HepG2 (cell line): ENCODE data around the gene PIANP. TPM values are rescaled to one million over a fixed set of nuclear protein-coding genes. Genes with fewer than 3 reads are reported as not detected.

Source experiments
- DNMT1 ChIP-seq: sonication (generic); formaldehyde crosslinking; IDR thresholded peaks from 2 replicates; pipeline ENCODE4 v1.5.1; 2020; ENCODE audit warnings: mild to moderate bottlenecking, missing genetic modification reagents
- HHEX ChIP-seq: IDR thresholded peaks from 2 replicates; pipeline ENCODE4 v1.6.1; 2016; ENCODE audit warnings: control low read depth
- HNF4A ChIP-seq: sonication (generic); formaldehyde crosslinking; IDR thresholded peaks from 2 replicates; pipeline ENCODE4 v1.4.0; 2020; ENCODE audit warnings: missing genetic modification reagents
- HOXA5 ChIP-seq: sonication (generic); formaldehyde crosslinking; IDR thresholded peaks from 2 replicates; pipeline ENCODE4 v1.4.0; 2020; ENCODE audit warnings: missing genetic modification reagents
- ISX ChIP-seq: sonication (generic); formaldehyde crosslinking; conservative IDR thresholded peaks from 2 replicates; pipeline ENCODE4 v1.5.0; 2020; ENCODE audit warnings: missing genetic modification reagents
- NFE2L1 ChIP-seq: sonication (generic); formaldehyde crosslinking; IDR thresholded peaks from 2 replicates; pipeline ENCODE4 v1.4.0; 2020; ENCODE audit warnings: missing genetic modification reagents, mild to moderate bottlenecking, borderline replicate concordance
- SATB2 ChIP-seq: sonication (generic); formaldehyde crosslinking; IDR thresholded peaks from 2 replicates; pipeline ENCODE4 v1.5.0; 2020; ENCODE audit warnings: missing genetic modification reagents
- SKI ChIP-seq: fragments of 450-650 bp; IDR thresholded peaks from one replicate; pipeline ENCODE4 v1.6.1; 2018; ENCODE audit warnings: mild to moderate bottlenecking; ENCODE audit not compliant: partially characterized antibody
- STAT6 ChIP-seq: sonication (generic); formaldehyde crosslinking; IDR thresholded peaks from 2 replicates; pipeline ENCODE4 v1.4.0; 2020; ENCODE audit warnings: missing genetic modification reagents, mild to moderate bottlenecking, borderline replicate concordance
- ZNF143 ChIP-seq: sonication (generic); formaldehyde crosslinking; IDR thresholded peaks from 2 replicates; pipeline ENCODE4 v1.4.0; 2020; ENCODE audit warnings: missing genetic modification reagents
- ZNF484 ChIP-seq: sonication (generic); formaldehyde crosslinking; IDR thresholded peaks from 2 replicates; pipeline ENCODE4 v1.5.1; 2020; ENCODE audit warnings: mild to moderate bottlenecking, low read depth, missing genetic modification reagents, borderline replicate concordance
- ZNF563 ChIP-seq: sonication (generic); formaldehyde crosslinking; IDR thresholded peaks from 2 replicates; pipeline ENCODE4 v1.8.0; 2022; ENCODE audit warnings: mild to moderate bottlenecking, moderate library complexity, missing genetic modification reagents
- ZNF574 ChIP-seq: sonication (generic); formaldehyde crosslinking; IDR thresholded peaks from 2 replicates; pipeline ENCODE4 v1.4.0; 2020; ENCODE audit warnings: missing genetic modification reagents
- ZNF687 ChIP-seq: sonication (generic); formaldehyde crosslinking; IDR thresholded peaks from 2 replicates; pipeline ENCODE4 v1.5.1; 2020; ENCODE audit warnings: mild to moderate bottlenecking, missing genetic modification reagents, moderate library complexity
- ZNF703 ChIP-seq: sonication (generic); formaldehyde crosslinking; IDR thresholded peaks from 2 replicates; pipeline ENCODE4 v1.5.1; 2020; ENCODE audit warnings: missing genetic modification reagents, mild to moderate bottlenecking, moderate library complexity, borderline replicate concordance
- polyA plus RNA-seq, 8 experiments: library from polyadenylated mRNA; depleted of rRNA in 3 of 8; stranded (reverse) in 7 of 8; unstranded in 1 of 8; fragments of >200 nt; fragmentation: Illumina TruSeq in 4 of 8; extraction: Trizol in 4 of 8; gene quantifications; 2 replicates each; pipeline versions ENCODE4 v1.2.1 to v1.2.3, GENCODE V29; 2011 to 2016; ENCODE audit warnings: low read depth in 4 of 8, missing spikeins in 1 of 8, mixed read lengths in 1 of 8; ENCODE audit not compliant: insufficient read depth in 1 of 8
- total RNA-seq, 5 experiments: library from RNA; depleted of rRNA; stranded (reverse); fragments of >200 nt; fragmentation: Illumina TruSeq; extraction: Trizol; gene quantifications; 2 replicates each; pipeline ENCODE4 v1.2.3, GENCODE V29; 2016; ENCODE audit warnings: low read depth in 1 of 5
- TF ChIP-seq, protein P1 (sequence below): sonication (generic); formaldehyde crosslinking; IDR thresholded peaks from 2 replicates; pipeline ENCODE4 v1.4.0; 2020; ENCODE audit warnings: missing genetic modification reagents

Gene PIANP
- total and polyA plus RNA-seq, 2 of the 13 experiments (the other 11 are each of a cell fraction or from before 2014, with no cell fraction given), result not detected

GRCh38 chr12:6688543-6688998, 12.0 kb downstream of the PIANP start (continued):
- TF ChIP-seq STAT6, result 0 out of 2 replicates have a peak, but pooled peaks have one; percentile 10
- TF ChIP-seq SATB2 (CRISPR knock-in tag), result no peak
- TF ChIP-seq HOXA5 (CRISPR knock-in tag), result peak; percentile 38; the same call in 1 of the 2 replicates
- TF ChIP-seq, protein P1, sequence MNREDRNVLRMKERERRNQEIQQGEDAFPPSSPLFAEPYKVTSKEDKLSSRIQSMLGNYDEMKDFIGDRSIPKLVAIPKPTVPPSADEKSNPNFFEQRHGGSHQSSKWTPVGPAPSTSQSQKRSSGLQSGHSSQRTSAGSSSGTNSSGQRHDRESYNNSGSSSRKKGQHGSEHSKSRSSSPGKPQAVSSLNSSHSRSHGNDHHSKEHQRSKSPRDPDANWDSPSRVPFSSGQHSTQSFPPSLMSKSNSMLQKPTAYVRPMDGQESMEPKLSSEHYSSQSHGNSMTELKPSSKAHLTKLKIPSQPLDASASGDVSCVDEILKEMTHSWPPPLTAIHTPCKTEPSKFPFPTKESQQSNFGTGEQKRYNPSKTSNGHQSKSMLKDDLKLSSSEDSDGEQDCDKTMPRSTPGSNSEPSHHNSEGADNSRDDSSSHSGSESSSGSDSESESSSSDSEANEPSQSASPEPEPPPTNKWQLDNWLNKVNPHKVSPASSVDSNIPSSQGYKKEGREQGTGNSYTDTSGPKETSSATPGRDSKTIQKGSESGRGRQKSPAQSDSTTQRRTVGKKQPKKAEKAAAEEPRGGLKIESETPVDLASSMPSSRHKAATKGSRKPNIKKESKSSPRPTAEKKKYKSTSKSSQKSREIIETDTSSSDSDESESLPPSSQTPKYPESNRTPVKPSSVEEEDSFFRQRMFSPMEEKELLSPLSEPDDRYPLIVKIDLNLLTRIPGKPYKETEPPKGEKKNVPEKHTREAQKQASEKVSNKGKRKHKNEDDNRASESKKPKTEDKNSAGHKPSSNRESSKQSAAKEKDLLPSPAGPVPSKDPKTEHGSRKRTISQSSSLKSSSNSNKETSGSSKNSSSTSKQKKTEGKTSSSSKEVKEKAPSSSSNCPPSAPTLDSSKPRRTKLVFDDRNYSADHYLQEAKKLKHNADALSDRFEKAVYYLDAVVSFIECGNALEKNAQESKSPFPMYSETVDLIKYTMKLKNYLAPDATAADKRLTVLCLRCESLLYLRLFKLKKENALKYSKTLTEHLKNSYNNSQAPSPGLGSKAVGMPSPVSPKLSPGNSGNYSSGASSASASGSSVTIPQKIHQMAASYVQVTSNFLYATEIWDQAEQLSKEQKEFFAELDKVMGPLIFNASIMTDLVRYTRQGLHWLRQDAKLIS (CRISPR knock-in tag), result no peak
- no peak for TF ChIP-seq ZNF687
- TF ChIP-seq ZNF563 (CRISPR knock-in tag), result no peak
- TF ChIP-seq ZNF484 (CRISPR knock-in tag), result peak; percentile 60; the same call in 1 of the 2 replicates
- no peak for TF ChIP-seq HHEX
- TF ChIP-seq DNMT1, result no peak
- TF ChIP-seq HNF4A (CRISPR knock-in tag), result peak; percentile 21; the same call in 1 of the 2 replicates
- no peak for TF ChIP-seq ISX
- no peak for TF ChIP-seq SKI
- TF ChIP-seq ZNF143 (CRISPR knock-in tag), result peak; percentile 15; the same call in 1 of the 2 replicates
- no peak for TF ChIP-seq ZNF703 (CRISPR knock-in tag)
- no peak for TF ChIP-seq NFE2L1 (CRISPR knock-in tag)
- TF ChIP-seq ZNF574 (CRISPR knock-in tag), result no peak
